SH-SY5Y (cell line): ENCODE results near the gene ANXA9.

ENCODE experiments used
- GATA2 ChIP-seq: IDR thresholded peaks from 2 replicates; pipeline ENCODE4 v1.6.1; 2011; ENCODE audit warnings: mild to moderate bottlenecking, low read depth, low read length
- GATA3 ChIP-seq: IDR thresholded peaks from 2 replicates; pipeline ENCODE4 v1.6.1; 2011; ENCODE audit warnings: low read depth, mild to moderate bottlenecking, low read length, moderate library complexity

The ANXA9 gene

GRCh38 chr1:151007853-151008243 lies 25.8 kb downstream of the ANXA9 start:
- TF ChIP-seq GATA2 (no peak), GATA3 (no peak)

GRCh38 chr1:151008244-151009205 lies 26.4 kb downstream of the ANXA9 start, which contains the start of gene PRUNE1:
TSS of gene PRUNE1 (plus strand) at chr1:151008449. CDS start at chr1:151008633, 184 bp downstream.
- TF ChIP-seq GATA3 = no peak
- TF ChIP-seq GATA2 = no peak

GRCh38 chr1:151009206-151009587 lies 27.1 kb downstream of the ANXA9 start:
- TF ChIP-seq GATA2 (no peak), GATA3 (no peak)

DNA sequence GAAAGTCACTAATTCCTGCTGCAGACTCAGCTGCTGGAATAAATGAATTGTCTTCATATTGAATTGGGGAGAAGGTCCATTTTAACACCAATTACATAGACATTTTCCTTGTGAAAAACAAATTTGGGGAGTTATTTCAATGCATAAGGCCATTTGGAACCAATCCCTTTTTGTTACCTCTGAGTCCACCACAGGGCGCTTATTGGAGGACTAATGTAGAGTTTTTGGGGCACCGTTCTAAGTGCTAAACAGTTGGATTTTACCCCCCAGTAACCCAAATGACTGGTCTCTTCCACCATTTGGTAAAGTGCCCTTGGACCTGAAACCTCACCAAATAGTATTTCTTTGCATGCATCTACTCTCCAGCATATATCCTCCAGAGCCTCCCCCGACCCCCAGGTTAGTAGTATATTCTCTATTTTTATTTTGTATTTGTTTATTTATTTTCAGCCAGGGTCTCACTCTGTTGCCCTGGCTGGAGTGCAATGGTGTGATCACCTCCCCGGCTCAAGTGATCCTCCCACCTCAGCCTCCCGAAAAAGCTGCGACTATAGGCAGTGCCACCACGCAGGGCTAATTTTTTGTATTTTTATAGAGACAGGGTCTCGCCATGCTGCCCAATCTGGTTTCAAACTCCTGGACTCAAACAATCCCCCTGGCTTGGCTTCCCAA lies 27.7 kb downstream of the ANXA9 start:
- TF ChIP-seq GATA2 = no peak
- TF ChIP-seq GATA3 = no peak

- TF ChIP-seq GATA2 (no peak), GATA3 (no peak)
Measured at GRCh38 chr1:151010346-151010726, 28.2 kb downstream of the ANXA9 start.

DNA sequence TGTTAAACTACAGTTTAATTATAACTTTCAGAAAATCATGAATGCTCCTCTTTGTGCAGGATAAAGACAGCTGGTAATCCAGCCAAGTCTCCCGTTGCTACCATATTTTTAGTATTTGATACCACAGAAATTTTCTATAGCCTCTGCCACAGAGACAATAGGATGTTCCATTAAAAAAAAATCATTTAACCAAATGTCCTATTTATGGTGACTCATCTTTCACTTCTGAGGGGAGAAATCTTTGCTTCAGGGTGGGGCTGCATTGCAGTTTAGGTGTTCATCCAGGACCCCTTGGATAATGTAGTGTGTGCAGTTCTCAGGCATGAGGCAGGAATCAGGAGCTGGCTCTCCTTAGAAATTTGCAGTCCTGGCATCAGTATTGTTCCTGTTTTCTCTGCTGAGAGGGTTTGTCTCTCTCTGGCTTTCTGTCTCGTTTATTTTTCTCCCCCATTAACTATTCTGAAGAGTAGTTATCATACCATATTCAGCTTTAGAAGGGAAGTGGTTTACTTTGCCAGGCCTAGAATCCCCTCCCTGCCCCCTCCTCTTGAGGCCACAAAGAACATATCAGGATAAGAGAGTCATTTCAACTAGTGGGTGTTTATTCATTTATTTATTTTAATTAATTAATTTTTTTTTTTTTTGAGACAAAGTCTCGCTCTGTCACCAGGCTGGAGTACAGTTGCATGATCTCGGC lies 29.2 kb downstream of the ANXA9 start:
- TF ChIP-seq GATA2 = no peak

- no peak for TF ChIP-seq GATA2
- TF ChIP-seq GATA3 = no peak
Measured at GRCh38 chr1:151012684-151013471, 30.8 kb downstream of the ANXA9 start.

DNA sequence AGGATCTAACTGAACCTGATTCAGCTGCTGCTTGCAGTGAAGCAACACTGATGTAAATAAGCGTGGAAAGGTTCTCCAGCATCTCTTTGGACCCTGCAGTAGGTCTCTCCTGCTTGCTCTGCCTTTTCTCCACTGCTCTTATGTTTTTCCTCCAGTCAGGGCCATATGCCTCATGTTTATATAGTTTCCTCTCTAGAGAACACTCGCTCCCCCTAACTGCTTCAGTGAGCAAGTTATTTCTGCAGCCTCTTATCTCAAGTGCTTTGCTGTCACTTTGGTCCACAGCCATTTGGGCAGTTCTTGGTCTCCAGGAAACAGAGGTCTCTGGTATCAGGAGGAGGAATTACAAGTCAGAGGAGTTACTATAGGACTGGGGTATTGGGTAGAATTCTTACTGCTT lies 31.4 kb downstream of the ANXA9 start:
- TF ChIP-seq GATA3 = no peak
- TF ChIP-seq GATA2 = no peak

DNA sequence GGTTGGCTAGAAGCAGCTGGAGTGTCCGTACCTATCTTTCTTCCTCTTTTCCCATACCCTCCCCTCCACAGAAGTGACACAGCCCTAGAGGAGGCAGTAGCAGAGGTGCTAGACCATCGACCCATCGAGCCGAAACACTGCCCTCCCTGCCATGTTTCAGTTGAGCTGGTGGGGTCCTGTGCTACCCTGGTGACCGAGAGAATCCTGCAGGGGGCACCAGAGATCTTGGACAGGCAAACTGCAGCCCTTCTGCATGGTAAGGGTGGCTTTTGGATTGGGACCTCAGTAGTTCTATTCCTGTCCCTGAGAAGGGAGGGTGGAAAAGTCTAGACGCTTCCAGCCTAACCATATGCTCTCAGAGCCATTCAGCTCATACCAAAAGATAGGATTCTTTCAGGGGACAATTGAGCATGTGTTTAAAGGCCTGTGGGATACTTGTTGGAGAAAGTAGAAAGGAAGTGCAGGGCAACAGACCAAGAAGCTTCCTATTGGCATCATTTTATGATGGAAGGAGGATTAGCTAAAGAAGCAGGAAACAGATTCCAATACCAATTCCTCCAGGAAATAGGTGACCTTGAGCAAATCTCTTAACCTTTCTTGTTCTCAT lies 42.6 kb downstream of the ANXA9 start:
- no peak for TF ChIP-seq GATA3
- no peak for TF ChIP-seq GATA2

DNA sequence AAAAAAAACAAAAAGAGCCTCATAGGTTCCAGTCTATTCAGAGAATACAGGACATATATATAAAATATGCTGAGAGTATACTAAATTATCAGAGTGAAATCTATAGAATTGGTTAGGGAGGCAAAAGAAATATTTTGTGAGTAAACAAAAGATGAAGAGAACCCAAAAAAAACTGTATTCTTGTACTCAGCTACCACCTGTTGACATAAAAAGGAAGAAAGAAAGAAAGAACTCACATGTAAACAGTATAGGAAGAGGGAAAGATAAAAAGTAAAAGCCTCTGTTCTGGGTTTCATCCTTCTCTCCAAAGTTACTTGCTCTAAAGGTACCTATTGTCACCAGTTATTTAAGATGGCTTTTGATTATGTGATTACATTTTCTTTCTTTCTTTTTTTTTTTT lies 44.4 kb downstream of the ANXA9 start:
- TF ChIP-seq GATA2 (no peak), GATA3 (no peak)

DNA sequence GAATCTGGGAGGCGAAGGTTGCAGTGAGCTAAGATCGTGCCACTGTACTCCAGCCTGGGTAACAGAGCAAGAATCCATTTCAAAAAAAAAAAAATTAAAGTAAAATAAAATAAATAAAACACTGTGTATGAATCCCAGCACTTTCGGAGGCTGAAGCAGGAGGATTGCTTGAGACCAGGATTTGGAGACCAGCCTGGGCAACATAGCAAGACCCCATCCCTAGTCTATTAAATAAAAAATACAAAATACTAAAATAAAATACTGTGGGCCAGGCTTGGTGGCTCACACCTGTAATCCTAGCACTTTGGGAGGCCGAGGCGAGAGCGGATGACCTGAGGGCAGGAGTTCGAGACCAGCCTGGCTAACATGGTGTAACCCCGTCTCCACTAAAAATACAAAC lies 50.1 kb downstream of the ANXA9 start:
- TF ChIP-seq GATA3 = no peak
- no peak for TF ChIP-seq GATA2

DNA sequence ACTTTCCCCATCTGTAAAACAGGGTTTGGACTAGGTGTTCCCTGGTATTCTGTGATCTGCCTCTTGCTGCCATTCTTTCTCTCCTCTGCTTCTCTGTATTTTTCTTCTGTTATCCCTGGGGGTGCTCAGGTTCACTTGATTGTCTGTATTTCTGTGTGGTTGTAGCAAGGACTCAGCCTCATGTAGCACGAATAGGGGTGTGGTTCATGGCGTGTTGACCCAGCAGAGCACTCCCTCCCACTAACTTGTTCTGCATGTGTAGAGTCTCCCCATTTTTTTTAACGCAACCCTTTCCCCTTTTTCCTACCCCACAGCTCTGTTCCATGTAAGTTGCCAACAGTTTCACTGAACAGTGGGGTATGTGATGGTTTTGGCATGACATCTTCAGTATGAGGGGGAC lies 53.1 kb downstream of the ANXA9 start:
- no peak for TF ChIP-seq GATA2
- no peak for TF ChIP-seq GATA3

- TF ChIP-seq GATA3 (no peak), GATA2 (no peak)
Measured at GRCh38 chr1:151036356-151036755, 54.3 kb downstream of the ANXA9 start, which contains the start of gene BNIPL. TSS of gene BNIPL (plus strand) at chr1:151036586. CDS start at chr1:151036726, 140 bp downstream.
